Measurements from ENCODE around the gene PZP. TPM values are rescaled to one million over a fixed set of nuclear protein-coding genes. Genes with fewer than 3 reads are reported as not detected.

The PZP gene
- total RNA-seq, 1 experiment from 2014 or later: not detected

DNA sequence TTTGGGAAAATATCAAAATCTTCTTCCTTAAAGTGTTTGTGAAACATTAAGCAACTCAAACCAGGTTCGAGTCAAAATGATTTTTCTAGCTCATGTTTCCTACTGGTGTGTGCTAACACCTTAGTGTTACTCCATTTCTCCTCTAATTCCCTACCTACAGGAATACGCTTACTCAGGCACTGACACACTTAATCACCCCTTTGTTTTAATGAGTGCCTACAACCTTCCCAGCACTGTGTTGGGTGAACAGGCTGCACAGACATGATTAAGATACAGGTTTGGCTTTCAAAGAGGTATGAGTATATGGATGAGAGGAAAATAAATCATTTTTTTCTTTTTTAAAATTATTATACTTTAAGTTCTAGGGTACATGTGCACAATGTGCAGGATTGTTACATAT, 15.6 kb upstream of the PZP start:
- Mint-ChIP-seq H3K36me3 (ENCODE audit: insufficient read depth in 1 of 3, low read depth in 3 of 3) (peaks cover 0 to 9% (median 4%) of the 10 kb centered on the region in 3 experiments; a peak in 4 of 7 replicates), H3K9me3 (peaks cover 8 to 10% of the 10 kb centered on the region in 2 experiments; a peak in 4 of 5 replicates), H3K27me3 (ENCODE audit: low read depth) (peaks cover 2% of the 10 kb centered on the region; the same call in 1 of the 2 replicates), H3K27ac (no peak overlapping the region), H3K4me3 (no peak overlapping the region), H3K4me1 (no peaks in the 10 kb centered on the region)
- Histone ChIP-seq H2AFZ (ENCODE audit: low read length) (no peak overlapping the region), H3K9ac (ENCODE audit: extremely low read depth, insufficient read length, low read length) (no peak overlapping the region), H3K56ac (ENCODE audit: insufficient read length, low read depth, low read length) (no peak overlapping the region), H3K18ac (ENCODE audit: insufficient read length, low read depth, low read length) (no peak overlapping the region), H4K20me1 (ENCODE audit: control insufficient read depth, insufficient read depth, insufficient read length) (no peaks in the 10 kb centered on the region), H3K23me2 (ENCODE audit: insufficient read length, low read depth, low read length, poor library complexity, severe bottlenecking) (no peaks in the 10 kb centered on the region), H3K14ac (ENCODE audit: insufficient read depth, low read length) (no peak overlapping the region), H2BK15ac (ENCODE audit: low read depth, low read length) (no peak overlapping the region), H2BK5ac (ENCODE audit: insufficient read length, low read length) (no peak overlapping the region), H3K79me1 (ENCODE audit: insufficient read depth, low read depth, low read length, poor library complexity, severe bottlenecking) (no peaks in the 10 kb centered on the region), H3K4me1 (ENCODE audit: insufficient read depth, low read length) (no peaks in the 10 kb centered on the region), H2AK5ac (ENCODE audit: insufficient read length, low read length) (no peak overlapping the region), H3K4me2 (ENCODE audit: insufficient read depth, insufficient read length, low read length) (no peak overlapping the region), H2BK12ac (ENCODE audit: insufficient read length, low read depth, low read length) (no peak overlapping the region), H3T11ph (ENCODE audit: low read length) (no peak overlapping the region), H3K27ac (ENCODE audit: insufficient read length, low read depth, low read length) (no peak overlapping the region), H3K27me3 (ENCODE audit: insufficient read depth, low read length) (no peaks in the 10 kb centered on the region), H2BK20ac (ENCODE audit: low read depth, low read length, poor library complexity, severe bottlenecking) (no peak overlapping the region), H3K23ac (ENCODE audit: insufficient read length, low read depth, low read length) (no peak overlapping the region), H3K9me3 (ENCODE audit: control insufficient read depth, low read depth, low read length) (no peaks in the 10 kb centered on the region), H3K79me2 (ENCODE audit: insufficient read depth, low read length) (no peaks in the 10 kb centered on the region), H3K4ac (ENCODE audit: low read depth, low read length) (no peak overlapping the region), H4K91ac (ENCODE audit: insufficient read length, low read depth, low read length) (no peak overlapping the region), H4K5ac (ENCODE audit: insufficient read length, low read depth, low read length) (no peak overlapping the region), H4K8ac (replicated peaks; ENCODE audit: insufficient read length, low read depth, low read length) (no peak overlapping the region), H2BK120ac (ENCODE audit: low read depth, low read length, poor library complexity, severe bottlenecking) (no peak overlapping the region)
- DNase-seq: no peak
- WGBS (ENCODE audit: extremely low coverage, insufficient read length, low lambda C conversion rate): no CpG with 5 or more reads among the region's 2 CpGs
- TF ChIP-seq, protein P1, sequence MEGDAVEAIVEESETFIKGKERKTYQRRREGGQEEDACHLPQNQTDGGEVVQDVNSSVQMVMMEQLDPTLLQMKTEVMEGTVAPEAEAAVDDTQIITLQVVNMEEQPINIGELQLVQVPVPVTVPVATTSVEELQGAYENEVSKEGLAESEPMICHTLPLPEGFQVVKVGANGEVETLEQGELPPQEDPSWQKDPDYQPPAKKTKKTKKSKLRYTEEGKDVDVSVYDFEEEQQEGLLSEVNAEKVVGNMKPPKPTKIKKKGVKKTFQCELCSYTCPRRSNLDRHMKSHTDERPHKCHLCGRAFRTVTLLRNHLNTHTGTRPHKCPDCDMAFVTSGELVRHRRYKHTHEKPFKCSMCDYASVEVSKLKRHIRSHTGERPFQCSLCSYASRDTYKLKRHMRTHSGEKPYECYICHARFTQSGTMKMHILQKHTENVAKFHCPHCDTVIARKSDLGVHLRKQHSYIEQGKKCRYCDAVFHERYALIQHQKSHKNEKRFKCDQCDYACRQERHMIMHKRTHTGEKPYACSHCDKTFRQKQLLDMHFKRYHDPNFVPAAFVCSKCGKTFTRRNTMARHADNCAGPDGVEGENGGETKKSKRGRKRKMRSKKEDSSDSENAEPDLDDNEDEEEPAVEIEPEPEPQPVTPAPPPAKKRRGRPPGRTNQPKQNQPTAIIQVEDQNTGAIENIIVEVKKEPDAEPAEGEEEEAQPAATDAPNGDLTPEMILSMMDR (conservative IDR thresholded peaks at IDR 0.05): no peak

Data from H9 (cell line).